Tibial nerve (tissue), 4 donors: ENCODE results near the gene MIPEP. TPM values are rescaled to one million over a fixed set of nuclear protein-coding genes. Genes with fewer than 3 reads are reported as not detected.
"Not testable (repeated sequence)": the region's sequence is repeated elsewhere in the genome, so short reads cannot be mapped to it uniquely, and the experiment has no call there.

Experiments
- DNase-seq, 2 donors: peaks; one replicate each; pipeline ENCODE4 v3.0.0-alpha.2; 2019; ENCODE audit warnings: low spot score in 2 of 2
- H3K27ac ChIP-seq, 4 donors: fragments of 200-600 bp; sonication (generic) in 3 of 4; one replicate each; pipeline ENCODE4 v1.5.1; 2017 to 2019; ENCODE audit warnings: mild to moderate bottlenecking in 1 of 4
- H3K27me3 ChIP-seq, 2 donors: fragments of 200-600 bp; sonication (generic) in 1 of 2; one replicate each; pipeline versions ENCODE4 v1.5.1 to v1.6.0; 2017 to 2019
- H3K36me3 ChIP-seq, 3 donors: fragments of 200-600 bp; sonication (generic); one replicate each; pipeline ENCODE4 v1.5.1; 2018 to 2019
- H3K4me1 ChIP-seq, 4 donors: fragments of 200-600 bp; sonication (generic) in 3 of 4; one replicate each; pipeline ENCODE4 v1.5.1; 2017 to 2019
- H3K4me3 ChIP-seq, 4 donors: fragments of 200-600 bp; sonication (generic) in 3 of 4; one replicate each; pipeline ENCODE4 v1.5.1; 2017 to 2019; ENCODE audit warnings: mild to moderate bottlenecking in 1 of 4, moderate library complexity in 1 of 4
- H3K9me3 ChIP-seq, 4 donors: fragments of 200-600 bp; sonication (generic) in 3 of 4; one replicate each; pipeline ENCODE4 v1.5.1; 2017 to 2019
- CTCF ChIP-seq, 5 experiments: fragments of 200-600 bp in 3 of 5; fragments of 450-650 bp in 2 of 5; sonication (generic) in 3 of 5; IDR thresholded peaks; one replicate each; pipeline ENCODE4 v1.5.1; 2016 to 2019; ENCODE audit warnings: antibody characterized with exemption in 5 of 5, mild to moderate bottlenecking in 3 of 5, moderate library complexity in 2 of 5
- EP300 ChIP-seq, 2 donors: sonication (generic); formaldehyde crosslinking; IDR thresholded peaks; one replicate each; pipeline ENCODE4 v1.6.1; 2017; ENCODE audit warnings: antibody characterized with exemption in 2 of 2, mild to moderate bottlenecking in 1 of 2
- POLR2A ChIP-seq, 2 donors: fragments of 450-650 bp; IDR thresholded peaks; one replicate each; pipeline ENCODE4 v1.6.1; 2017; ENCODE audit warnings: antibody characterized with exemption in 2 of 2, mild to moderate bottlenecking in 2 of 2, moderate library complexity in 2 of 2
- WGBS, 2 donors: methylation state at CpG; one replicate each; pipeline ENCODE4 v1.1.5; 2018; 5-methylcytosine and 5-hydroxymethylcytosine counted together
- total RNA-seq, 4 donors: library from RNA; depleted of rRNA; stranded (reverse); fragments of >200 nt; gene quantifications; one replicate each; pipeline ENCODE4 v1.1.0, GENCODE V29; 2016

The MIPEP gene
- total RNA-seq, 4 donors from 2014 or later: 8.4 to 25.8 (median 16.4) TPM

DNA sequence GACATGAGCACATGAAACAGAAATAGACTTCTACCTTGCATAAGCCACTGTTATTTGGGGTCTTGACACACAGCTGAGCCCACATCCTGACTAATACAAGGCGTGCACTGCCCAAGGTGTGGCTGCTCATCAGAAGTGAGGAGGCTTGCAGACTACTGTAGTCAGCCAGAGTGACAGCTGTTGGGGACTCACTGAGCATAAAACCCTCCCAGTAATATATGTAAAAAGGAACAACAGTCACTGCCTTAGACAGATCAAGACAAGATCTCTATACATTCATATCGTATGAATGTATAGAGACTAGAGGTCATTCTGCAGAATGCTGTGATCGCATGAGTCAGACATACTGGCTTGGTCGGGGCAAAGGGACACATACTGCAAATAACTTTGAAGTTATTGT is 12.2 kb upstream of the MIPEP start:
- 79 to 81% methylated on average over 4 of the region's 4 CpGs for WGBS, 2 donors
- Histone ChIP-seq H3K27ac (no peak overlapping the region), H3K4me1 (peaks cover 0 to 13% (median 10%) of the 10 kb centered on the region in 4 donors), H3K36me3 (no peaks in the 10 kb centered on the region), H3K27me3 (peaks cover 0 to 34% of the 10 kb centered on the region in 2 donors), H3K9me3 (no peaks in the 10 kb centered on the region), H3K4me3 (no peak overlapping the region)
- no peak for DNase-seq
- TF ChIP-seq CTCF (IDR thresholded peaks at IDR 0.05) (no peak), EP300 (IDR thresholded peaks at IDR 0.05) (no peak), POLR2A (IDR thresholded peaks at IDR 0.05) (no peak)

- peak in 1 of 2 donors; percentile 62 for DNase-seq
- Histone ChIP-seq H3K27ac (no peak overlapping the region), H3K4me1 (peaks cover 0 to 13% (median 10%) of the 10 kb centered on the region in 4 donors), H3K9me3 (no peaks in the 10 kb centered on the region), H3K4me3 (no peak overlapping the region), H3K36me3 (no peaks in the 10 kb centered on the region), H3K27me3 (peaks cover 0 to 34% of the 10 kb centered on the region in 2 donors)
- 14 to 15% methylated on average over 4 of the region's 4 CpGs for WGBS, 2 donors
- TF ChIP-seq CTCF (IDR thresholded peaks at IDR 0.05) (peak in 4 of 5 experiments; percentile 14 to 51 (median 30)), EP300 (IDR thresholded peaks at IDR 0.05) (no peak)
Measured at GRCh38 chr13:23899555-23899954, 10.4 kb upstream of the MIPEP start.

GRCh38 chr13:23898101-23898500 is 8.9 kb upstream of the MIPEP start:
- Histone ChIP-seq H3K27me3 (peaks cover 0 to 19% of the 10 kb centered on the region in 2 donors), H3K9me3 (no peaks in the 10 kb centered on the region), H3K4me3 (no peak overlapping the region), H3K36me3 (no peaks in the 10 kb centered on the region), H3K27ac (no peak overlapping the region), H3K4me1 (peaks cover 0 to 4% (median 1%) of the 10 kb centered on the region in 4 donors)
- no peak for TF ChIP-seq CTCF (IDR thresholded peaks at IDR 0.05)
- TF ChIP-seq POLR2A (IDR thresholded peaks at IDR 0.05): no peak
- no peak for TF ChIP-seq EP300 (IDR thresholded peaks at IDR 0.05)
- WGBS, 2 donors: 66 to 67% methylated on average over 8 of the region's 8 CpGs
- no peak for DNase-seq

GRCh38 chr13:23897452-23897919 is 8.3 kb upstream of the MIPEP start, which contains the start of gene C1QTNF9B:
Gene C1QTNF9B, minus strand, starts transcription at chr13:23897502.
- 75 to 78% methylated on average over 3 of the region's 3 CpGs for WGBS, 2 donors
- H3K27ac ChIP-seq: not testable (repeated sequence)

GRCh38 chr13:23894746-23895145 is 5.5 kb upstream of the MIPEP start:
- not testable (repeated sequence) for H3K36me3 ChIP-seq, H3K9me3 ChIP-seq, DNase-seq, H3K4me3 ChIP-seq, H3K27ac ChIP-seq, H3K27me3 ChIP-seq, H3K4me1 ChIP-seq
- WGBS, 2 donors: 74 to 84% methylated on average over 9 to 12 of the region's 12 CpGs

More at GRCh38 chr13:23897452-23897919, 8.3 kb upstream of the MIPEP start, which contains the start of gene C1QTNF9B:
- peaks cover 0 to 13% of the 10 kb centered on the region in 2 donors for H3K27me3 ChIP-seq
- not testable (repeated sequence) for H3K9me3 ChIP-seq, H3K4me3 ChIP-seq, H3K4me1 ChIP-seq, DNase-seq, H3K36me3 ChIP-seq

DNA sequence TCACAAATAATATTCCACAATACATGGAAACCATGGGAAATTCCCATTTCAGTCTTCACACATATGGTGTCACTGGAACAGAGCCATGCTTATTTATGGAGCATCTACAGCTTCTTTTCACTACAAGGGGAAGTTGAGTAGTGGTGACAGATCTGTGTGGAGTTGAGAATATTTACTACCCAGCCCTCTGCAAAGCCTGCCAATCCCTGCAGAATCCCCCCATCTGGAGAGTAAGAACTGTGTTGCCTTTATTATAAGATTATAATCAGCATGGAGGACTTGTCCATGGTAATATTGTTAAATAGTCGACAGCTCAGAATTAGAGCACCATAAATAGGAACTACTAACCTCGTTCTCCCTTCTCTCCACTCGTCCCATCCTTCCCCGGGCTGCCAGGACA is 4.6 kb upstream of the MIPEP start:
- WGBS, 2 donors: 80 to 89% methylated on average over 4 of the region's 4 CpGs

More for the DNA sequence above, 4.6 kb upstream of the MIPEP start:
- not testable (repeated sequence) for H3K4me3 ChIP-seq, H3K36me3 ChIP-seq, H3K27me3 ChIP-seq, H3K27ac ChIP-seq, H3K4me1 ChIP-seq, DNase-seq, H3K9me3 ChIP-seq
